GM12891 (cell line): ENCODE measurements around the gene PTPRO.

Experiments
- POLR2A ChIP-seq: IDR thresholded peaks from 2 replicates; pipeline ENCODE4 v1.6.1; 2011; ENCODE audit warnings: low read depth, low read length, control low read depth
- POLR2AphosphoS5 ChIP-seq: IDR thresholded peaks from 2 replicates; pipeline ENCODE4 v1.6.1; 2011; ENCODE audit warnings: low read depth, low read length, control low read depth
- SPI1 ChIP-seq: IDR thresholded peaks from 2 replicates; pipeline ENCODE4 v1.6.1; 2011; ENCODE audit warnings: low read depth, low read length, control low read depth

- TF ChIP-seq SPI1 = no peak
- no peak for TF ChIP-seq POLR2A
- TF ChIP-seq POLR2AphosphoS5 = no peak
Measured at GRCh38 chr12:15495746-15496145, 173.4 kb downstream of the PTPRO start.
